Osteocyte (in vitro differentiated cells): ENCODE data around the gene PRRG2. TPM values are rescaled to one million over a fixed set of nuclear protein-coding genes. Genes with fewer than 3 reads are reported as not detected.

Experiments
- DNase-seq: peaks from one replicate; pipeline ENCODE4 v3.0.0; 2021; ENCODE audit warnings: mixed read lengths; ENCODE audit not compliant: unreplicated experiment; ENCODE audit errors: extremely low spot score
- H3K27ac Mint-ChIP-seq: one replicate; pipeline ENCODE4 v1.8.0; 2021; ENCODE audit warnings: mild to moderate bottlenecking, mixed read lengths; ENCODE audit not compliant: unreplicated experiment
- H3K27me3 Mint-ChIP-seq: one replicate; pipeline ENCODE4 v1.8.0; 2021; ENCODE audit warnings: mixed read lengths; ENCODE audit not compliant: unreplicated experiment
- H3K36me3 Mint-ChIP-seq: one replicate; pipeline ENCODE4 v1.8.0; 2021; ENCODE audit warnings: mixed read lengths; ENCODE audit not compliant: unreplicated experiment
- H3K4me1 Mint-ChIP-seq: one replicate; pipeline ENCODE4 v1.8.0; 2021; ENCODE audit warnings: mixed read lengths; ENCODE audit not compliant: unreplicated experiment
- H3K4me3 Mint-ChIP-seq: one replicate; pipeline ENCODE4 v1.8.0; 2021; ENCODE audit warnings: mild to moderate bottlenecking, moderate library complexity, mixed read lengths; ENCODE audit not compliant: unreplicated experiment
- H3K9me3 Mint-ChIP-seq: one replicate; pipeline ENCODE4 v1.8.0; 2021; ENCODE audit warnings: mixed read lengths; ENCODE audit not compliant: unreplicated experiment
- total RNA-seq: library from RNA; stranded (reverse); gene quantifications from 2 replicates; pipeline ENCODE4 v1.2.1, GENCODE V29; 2021
- TF ChIP-seq, protein P1 (sequence below): fragments of 200-600 bp; sonication (generic); IDR thresholded peaks from 2 replicates; pipeline ENCODE4 v1.5.0; 2021; ENCODE audit warnings: antibody characterized with exemption, mild to moderate bottlenecking, moderate library complexity

The PRRG2 gene
- total RNA-seq, 1 donor from 2014 or later = 0.32 TPM

DNA sequence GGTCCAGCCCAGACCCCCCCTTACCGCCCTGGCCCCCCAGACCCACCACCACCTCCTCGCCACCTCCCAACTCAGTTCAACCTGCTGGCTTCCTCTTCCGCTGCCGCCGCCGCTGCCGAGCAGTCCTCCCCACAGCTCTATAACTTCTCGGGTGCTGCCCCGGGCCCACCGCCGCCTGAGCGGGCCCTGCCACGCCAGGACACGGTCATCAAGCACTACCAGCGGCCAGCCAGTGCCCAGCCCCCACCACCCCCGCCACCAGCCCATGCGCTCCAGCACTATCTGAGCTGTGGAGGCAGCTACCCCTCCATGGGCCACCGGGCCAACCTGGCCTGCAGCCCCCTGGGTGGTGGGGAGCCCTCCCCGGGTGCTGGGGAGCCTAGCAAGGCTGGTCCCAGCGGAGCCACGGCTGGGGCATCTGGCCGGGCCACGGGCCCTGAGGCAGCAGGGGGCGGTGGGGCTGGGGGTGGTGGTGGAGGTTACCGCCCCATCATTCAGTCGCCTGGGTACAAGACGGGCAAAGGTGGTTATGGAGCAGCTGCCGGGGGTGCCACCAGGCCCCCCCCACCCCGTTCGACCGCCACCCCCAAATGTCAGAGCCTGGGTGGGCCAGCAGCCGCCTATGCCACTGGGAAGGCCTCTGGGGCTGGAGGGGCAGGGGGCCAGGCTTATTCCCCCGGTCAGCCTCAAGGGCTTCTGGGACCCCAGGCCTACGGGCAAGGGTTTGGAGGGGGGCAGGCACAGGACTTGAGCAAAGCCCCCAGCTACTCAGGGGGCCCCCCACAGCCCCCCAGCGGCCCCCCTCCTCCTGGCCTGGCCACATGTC is 14.1 kb downstream of the PRRG2 start:
- Mint-ChIP-seq H3K4me3 (no peak overlapping the region), H3K27ac (no peak overlapping the region), H3K36me3 (peaks cover 15% of the 10 kb centered on the region), H3K27me3 (no peaks in the 10 kb centered on the region), H3K4me1 (peaks cover 19% of the 10 kb centered on the region), H3K9me3 (no peaks in the 10 kb centered on the region)
- DNase-seq = no peak
- TF ChIP-seq, protein P1, sequence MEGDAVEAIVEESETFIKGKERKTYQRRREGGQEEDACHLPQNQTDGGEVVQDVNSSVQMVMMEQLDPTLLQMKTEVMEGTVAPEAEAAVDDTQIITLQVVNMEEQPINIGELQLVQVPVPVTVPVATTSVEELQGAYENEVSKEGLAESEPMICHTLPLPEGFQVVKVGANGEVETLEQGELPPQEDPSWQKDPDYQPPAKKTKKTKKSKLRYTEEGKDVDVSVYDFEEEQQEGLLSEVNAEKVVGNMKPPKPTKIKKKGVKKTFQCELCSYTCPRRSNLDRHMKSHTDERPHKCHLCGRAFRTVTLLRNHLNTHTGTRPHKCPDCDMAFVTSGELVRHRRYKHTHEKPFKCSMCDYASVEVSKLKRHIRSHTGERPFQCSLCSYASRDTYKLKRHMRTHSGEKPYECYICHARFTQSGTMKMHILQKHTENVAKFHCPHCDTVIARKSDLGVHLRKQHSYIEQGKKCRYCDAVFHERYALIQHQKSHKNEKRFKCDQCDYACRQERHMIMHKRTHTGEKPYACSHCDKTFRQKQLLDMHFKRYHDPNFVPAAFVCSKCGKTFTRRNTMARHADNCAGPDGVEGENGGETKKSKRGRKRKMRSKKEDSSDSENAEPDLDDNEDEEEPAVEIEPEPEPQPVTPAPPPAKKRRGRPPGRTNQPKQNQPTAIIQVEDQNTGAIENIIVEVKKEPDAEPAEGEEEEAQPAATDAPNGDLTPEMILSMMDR = no peak

GRCh38 chr19:49595819-49596404 is 14.8 kb downstream of the PRRG2 start:
- no peak overlapping the region for H3K4me3 Mint-ChIP-seq
- TF ChIP-seq, protein P1 = no peak
- H3K9me3 Mint-ChIP-seq = no peaks in the 10 kb centered on the region
- H3K4me1 Mint-ChIP-seq = peaks cover 19% of the 10 kb centered on the region
- DNase-seq = no peak
- H3K27me3 Mint-ChIP-seq = no peaks in the 10 kb centered on the region
- no peak overlapping the region for H3K27ac Mint-ChIP-seq
- peaks cover 18% of the 10 kb centered on the region for H3K36me3 Mint-ChIP-seq

DNA sequence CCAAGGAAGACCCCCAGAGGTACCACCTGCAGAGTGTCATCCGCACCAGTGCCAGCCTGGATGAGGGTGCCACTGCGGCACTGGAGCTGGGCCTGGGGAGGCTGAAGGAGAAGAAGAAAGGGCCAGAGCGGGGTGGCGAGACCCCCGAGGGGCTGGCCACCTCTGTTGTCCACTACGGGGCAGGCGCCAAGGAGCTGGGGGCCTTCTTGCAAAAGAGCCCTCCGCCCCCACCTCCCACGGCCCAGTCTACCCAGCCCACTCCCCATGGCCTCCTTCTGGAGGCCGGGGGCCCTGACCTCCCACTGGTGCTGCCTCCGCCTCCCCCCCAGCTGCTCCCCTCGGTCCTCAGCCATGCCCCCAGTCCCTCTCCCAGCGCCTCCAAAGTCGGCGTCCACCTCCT is 15.3 kb downstream of the PRRG2 start:
- Mint-ChIP-seq H3K27ac (no peak overlapping the region), H3K4me1 (peaks cover 19% of the 10 kb centered on the region), H3K9me3 (no peaks in the 10 kb centered on the region), H3K36me3 (peaks cover 22% of the 10 kb centered on the region), H3K4me3 (no peak overlapping the region), H3K27me3 (no peaks in the 10 kb centered on the region)
- DNase-seq = no peak
- TF ChIP-seq, protein P1 = no peak

GRCh38 chr19:49596954-49597702 is 16.0 kb downstream of the PRRG2 start:
- no peak overlapping the region for H3K4me3 Mint-ChIP-seq
- TF ChIP-seq, protein P1 = no peak
- peaks cover 19% of the 10 kb centered on the region for H3K4me1 Mint-ChIP-seq
- H3K27ac Mint-ChIP-seq = no peak overlapping the region
- H3K36me3 Mint-ChIP-seq = peaks cover 25% of the 10 kb centered on the region
- DNase-seq = no peak
- no peaks in the 10 kb centered on the region for H3K9me3 Mint-ChIP-seq
- H3K27me3 Mint-ChIP-seq = no peaks in the 10 kb centered on the region

GRCh38 chr19:49597703-49597974 is 16.5 kb downstream of the PRRG2 start:
- H3K27me3 Mint-ChIP-seq = no peaks in the 10 kb centered on the region
- TF ChIP-seq, protein P1 = no peak
- no peaks in the 10 kb centered on the region for H3K9me3 Mint-ChIP-seq
- H3K27ac Mint-ChIP-seq = no peak overlapping the region
- no peak overlapping the region for H3K4me3 Mint-ChIP-seq
- no peak for DNase-seq
- peaks cover 14% of the 10 kb centered on the region for H3K4me1 Mint-ChIP-seq
- H3K36me3 Mint-ChIP-seq = peaks cover 27% of the 10 kb centered on the region
